Epithelial cell of proximal tubule (primary cell): ENCODE data around the gene RGS6. TPM values are rescaled to one million over a fixed set of nuclear protein-coding genes. Genes with fewer than 3 reads are reported as not detected.

Source experiments
- DNase-seq: peaks from one replicate; pipeline ENCODE4 v3.0.0-alpha.2; 2011; ENCODE audit warnings: low read depth
- H3K4me3 ChIP-seq: 2 replicates; pipeline ENCODE4 v1.5.1; 2011; ENCODE audit warnings: low read depth, mild to moderate bottlenecking, low read length
- CTCF ChIP-seq: conservative IDR thresholded peaks from 2 replicates; pipeline ENCODE4 v1.5.1; 2012; ENCODE audit warnings: low read depth, mild to moderate bottlenecking, low read length
- total RNA-seq: library from RNA; depleted of rRNA; stranded (reverse); fragments of >200 nt; gene quantifications from 2 replicates; pipeline ENCODE4 v1.2.3, GENCODE V29; 2015

Gene RGS6
- total RNA-seq, 1 donor from 2014 or later, result not detected

DNA sequence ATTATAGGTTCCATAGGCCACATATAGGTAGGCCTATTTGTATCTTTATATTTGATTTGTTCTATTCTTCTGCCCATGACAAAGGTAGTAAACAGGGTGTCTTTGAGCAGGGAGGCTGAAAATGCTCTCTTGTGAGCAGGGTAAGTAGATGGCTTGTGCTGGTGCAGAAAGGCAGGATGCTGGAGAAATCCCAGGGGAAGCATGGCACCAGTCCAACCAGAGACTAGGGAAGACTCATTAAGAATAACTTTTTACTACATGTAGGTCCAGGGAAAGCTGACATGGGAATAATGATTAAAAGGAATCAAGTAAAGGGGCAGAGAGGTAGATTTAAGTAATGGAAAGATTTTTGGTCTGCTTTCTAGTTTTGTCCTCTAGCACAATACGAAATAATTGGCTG is 245.0 kb downstream of the RGS6 start:
- no peak overlapping the region for H3K4me3 ChIP-seq
- no peak for TF ChIP-seq CTCF
- no peak for DNase-seq

GRCh38 chr14:72178517-72178916 is 246.3 kb downstream of the RGS6 start:
- no peak for TF ChIP-seq CTCF
- H3K4me3 ChIP-seq, result no peak overlapping the region
- no peak for DNase-seq

DNA sequence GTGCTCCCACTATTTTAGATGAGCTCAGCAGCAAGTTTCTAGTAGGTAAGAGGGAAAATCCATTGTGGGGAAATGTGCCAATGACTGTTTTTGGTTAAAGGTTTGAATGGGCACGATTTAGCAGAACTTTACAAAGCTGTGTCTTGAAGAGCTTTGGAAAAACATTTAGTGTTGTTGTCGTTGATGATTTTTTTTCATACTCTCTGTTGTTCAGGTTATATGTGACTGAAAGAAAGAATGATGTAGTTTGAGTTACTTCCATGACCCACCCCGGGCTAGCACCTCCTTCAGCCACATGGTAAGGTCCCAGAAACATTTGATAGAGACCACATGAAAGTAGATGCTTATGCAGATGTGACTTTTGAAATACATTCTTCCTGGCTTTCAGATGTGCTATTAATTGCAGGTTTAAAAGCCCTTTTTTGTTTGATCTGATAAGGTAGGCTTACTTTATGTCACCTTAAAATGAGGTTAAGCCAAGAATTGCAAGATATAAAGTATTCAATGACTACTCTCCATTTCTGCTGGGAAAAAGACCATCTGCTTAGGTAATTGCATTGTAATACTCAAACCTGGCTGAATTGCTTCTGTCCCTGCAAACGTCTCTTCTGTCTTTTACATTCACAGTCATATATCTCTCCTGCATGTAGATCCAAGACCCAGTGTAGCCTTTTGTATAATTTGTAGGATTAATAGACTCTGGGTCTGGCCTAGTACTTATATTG is 250.6 kb downstream of the RGS6 start:
- DNase-seq, result no peak
- TF ChIP-seq CTCF, result no peak
- no peak overlapping the region for H3K4me3 ChIP-seq

DNA sequence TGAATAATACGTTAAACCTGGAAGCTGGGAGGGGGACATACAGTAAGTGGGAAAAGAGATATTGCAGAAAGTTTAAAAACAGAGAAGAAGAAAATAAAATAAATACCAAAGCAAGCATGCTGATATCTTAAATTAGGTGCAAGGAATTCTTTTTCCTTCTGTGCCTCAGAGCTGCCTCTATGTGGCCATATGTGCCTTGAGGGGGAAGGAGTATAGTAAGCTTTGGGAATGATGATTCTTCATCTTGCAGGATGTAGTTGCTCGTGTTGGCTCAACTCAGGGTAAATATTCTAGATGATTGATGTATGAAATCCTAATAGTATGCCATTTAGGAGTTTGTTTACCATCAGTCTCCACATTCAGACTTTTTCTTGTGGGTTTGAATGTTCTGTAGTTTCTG is 251.4 kb downstream of the RGS6 start:
- H3K4me3 ChIP-seq, result no peak overlapping the region
- TF ChIP-seq CTCF, result no peak

DNA sequence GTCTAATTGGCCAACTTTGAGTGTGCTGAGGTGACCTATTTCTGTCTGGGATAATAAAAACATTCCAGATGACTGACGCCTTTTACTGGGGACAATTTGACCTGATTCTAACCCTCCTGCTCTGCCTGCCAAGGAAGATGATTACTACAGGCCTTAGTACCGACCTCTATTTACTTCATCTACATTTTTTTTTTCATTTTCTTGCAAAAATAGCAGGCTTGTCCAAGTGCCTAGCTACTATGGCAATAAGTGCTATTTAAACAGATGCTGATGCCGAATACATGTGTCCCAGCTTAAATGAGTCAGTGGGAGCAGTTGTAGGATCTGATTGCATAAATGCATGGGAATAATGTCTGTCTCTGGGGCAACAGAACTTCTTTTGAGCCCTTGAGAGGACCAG is 254.3 kb downstream of the RGS6 start:
- TF ChIP-seq CTCF, result no peak
- no peak overlapping the region for H3K4me3 ChIP-seq
- no peak for DNase-seq

More for the DNA sequence above, 251.4 kb downstream of the RGS6 start:
- DNase-seq, result no peak

DNA sequence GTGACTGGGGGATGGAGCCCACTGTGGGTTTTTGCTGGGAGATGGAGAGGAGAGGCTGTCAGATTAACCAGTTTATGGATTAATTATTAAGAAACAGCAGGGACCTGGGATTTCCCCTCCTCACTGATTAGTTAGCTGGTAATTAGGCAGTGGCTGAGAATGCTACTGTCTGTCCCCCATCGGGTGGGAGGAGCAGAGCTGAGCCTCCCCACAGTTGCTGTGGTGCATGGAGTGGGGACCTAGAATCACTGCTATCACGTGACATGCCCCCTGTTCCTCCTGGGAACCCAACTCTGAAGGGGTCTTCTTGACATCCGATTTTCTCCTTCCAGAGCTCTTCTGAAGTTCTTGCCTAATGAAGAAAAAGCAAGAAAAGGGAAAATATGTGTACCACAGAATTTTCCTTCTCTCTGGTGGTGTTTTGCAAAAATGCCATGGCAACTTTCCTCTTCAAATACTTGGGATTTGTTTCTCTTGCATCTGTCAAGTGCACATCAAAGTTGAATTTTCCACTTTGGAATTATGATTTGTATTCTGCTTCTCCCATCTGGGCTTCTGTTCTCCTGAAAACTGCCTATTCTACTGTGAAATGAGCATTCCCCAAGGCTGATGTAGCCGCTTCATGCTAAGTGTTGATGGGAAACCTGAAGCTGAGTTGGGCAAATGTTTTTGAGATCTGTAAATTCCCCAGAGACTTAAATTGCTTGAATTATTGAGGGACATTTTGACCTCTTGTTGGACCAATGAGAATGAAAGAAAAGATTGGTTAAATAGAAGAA is 264.2 kb downstream of the RGS6 start:
- no peak for DNase-seq
- no peak overlapping the region for H3K4me3 ChIP-seq
- no peak for TF ChIP-seq CTCF
